K562 (cell line): Measurements from ENCODE around the gene GCN1. TPM values are rescaled to one million over a fixed set of nuclear protein-coding genes. Genes with fewer than 3 reads are reported as not detected.
A peak's percentile ranks its signal among the peaks of the same experiment; 100 is the strongest.

Experiments used
- ATF1 ChIP-seq, 2 experiments: fragments of 450-650 bp in 1 of 2; IDR thresholded peaks; 2 replicates each; pipeline ENCODE4 v1.6.1; 2016; ENCODE audit warnings: missing compliant biosample characterization in 1 of 2, missing genetic modification characterization in 1 of 2
- BACH1 ChIP-seq: fragments of 200-800 bp; sonication (Bioruptor generic); IDR thresholded peaks from 2 replicates; pipeline ENCODE4 v1.6.1; 2016; ENCODE audit warnings: missing genetic modification characterization, missing compliant biosample characterization
- FOXP4 ChIP-seq: sonication (generic); formaldehyde crosslinking; IDR thresholded peaks from 2 replicates; pipeline ENCODE4 v1.8.0; 2022; ENCODE audit warnings: mild to moderate bottlenecking, missing genetic modification reagents, borderline replicate concordance
- KLF13 ChIP-seq: fragments of 450-650 bp; IDR thresholded peaks from 2 replicates; pipeline ENCODE4 v1.6.1; 2016; ENCODE audit warnings: missing genetic modification characterization, low read depth, mild to moderate bottlenecking, missing compliant biosample characterization, moderate library complexity, borderline replicate concordance
- MGA ChIP-seq: fragments of 450-650 bp; IDR thresholded peaks from 2 replicates; pipeline ENCODE4 v1.6.1; 2016; ENCODE audit warnings: mild to moderate bottlenecking, moderate library complexity
- POLR2AphosphoS2 ChIP-seq: IDR thresholded peaks from 2 replicates; pipeline ENCODE4 v1.6.1; 2012; ENCODE audit warnings: low read length, improper control_type of control experiment
- ZBTB26 ChIP-seq: fragments of 450-650 bp; formaldehyde crosslinking; IDR thresholded peaks from 2 replicates; pipeline ENCODE4 v1.4.0; 2022; ENCODE audit warnings: missing genetic modification characterization
- ZNF347 ChIP-seq: fragments of 450-650 bp; formaldehyde crosslinking; IDR thresholded peaks from 2 replicates; pipeline ENCODE4 v1.4.0; 2020; ENCODE audit warnings: low read depth, mild to moderate bottlenecking, moderate library complexity
- polyA plus RNA-seq, 8 experiments: library from polyadenylated mRNA; depleted of rRNA in 4 of 8; stranded (reverse) in 5 of 8; unstranded in 3 of 8; fragments of >200 nt; fragmentation: Nextera tagmentation in 2 of 8; fragmentation: Illumina TruSeq in 1 of 8; extraction: Ambion mirVana in 2 of 8; extraction: Trizol in 1 of 8; gene quantifications; 2 replicates each; pipeline versions ENCODE4 v1.2.1 to v1.2.3, GENCODE V29; 2011 to 2014; ENCODE audit warnings: inconsistent platforms in 1 of 8, missing spikeins in 1 of 8
- total RNA-seq, 7 experiments: library from RNA; depleted of rRNA in 6 of 7; stranded (reverse); fragments of >200 nt in 6 of 7; fragmentation: Illumina TruSeq in 2 of 7; extraction: Trizol in 2 of 7; gene quantifications; 2 replicates each; pipeline versions ENCODE4 v1.2.1 to v1.2.3, GENCODE V29; 2011 to 2021; ENCODE audit warnings: low replicate concordance in 1 of 7

GCN1 gene
- total and polyA plus RNA-seq, 9 of the 15 experiments (the other 6 are each of a cell fraction or from before 2014, with no cell fraction given): 11.9 to 190 (median 51.7) TPM

GRCh38 chr12:120118321-120119061 is 76.0 kb downstream of the GCN1 start (continued):
- TF ChIP-seq FOXP4 (CRISPR knock-in tag): no peak
- TF ChIP-seq ATF1 (CRISPR knock-in tag; IDR thresholded peaks at IDR 0.05): no peak
- no peak for TF ChIP-seq ATF1 (tag; IDR thresholded peaks at IDR 0.05)
- TF ChIP-seq ZBTB26 (CRISPR knock-in tag): no peak
- TF ChIP-seq MGA: peak; percentile 39; the same call in 1 of the 2 replicates
- no peak for TF ChIP-seq ZNF347 (CRISPR knock-in tag)
- no peak for TF ChIP-seq POLR2AphosphoS2
- peak; percentile 86 for TF ChIP-seq BACH1 (tag)
- no peak for TF ChIP-seq KLF13 (tag)
